Vagina (tissue), 2 donors: ENCODE measurements around the gene CCNY. TPM values are rescaled to one million over a fixed set of nuclear protein-coding genes. Genes with fewer than 3 reads are reported as not detected.

Source experiments
- DNase-seq, 2 donors: peaks; one replicate each; pipeline ENCODE4 v3.0.0-alpha.2; 2017; ENCODE audit errors: extremely low spot score in 2 of 2
- H3K27ac ChIP-seq: fragments of 200-600 bp; sonication (generic); one replicate; pipeline ENCODE4 v1.5.1; 2019
- H3K27me3 ChIP-seq: fragments of 200-600 bp; sonication (generic); one replicate; pipeline ENCODE4 v1.5.1; 2019
- H3K36me3 ChIP-seq, 2 donors: fragments of 200-600 bp; sonication (generic); one replicate each; pipeline ENCODE4 v1.5.1; 2017 to 2019
- H3K4me1 ChIP-seq: fragments of 200-600 bp; sonication (generic); one replicate; pipeline ENCODE4 v1.5.1; 2019
- H3K4me3 ChIP-seq, 2 donors: fragments of 200-600 bp; sonication (generic); 1 replicate in 1 of 2; 2 replicates in 1 of 2; pipeline ENCODE4 v1.5.1; 2016 to 2019
- H3K9me3 ChIP-seq: fragments of 200-600 bp; sonication (generic); one replicate; pipeline ENCODE4 v1.5.1; 2019
- CTCF ChIP-seq, 3 experiments: fragments of 450-650 bp in 2 of 3; fragments of 200-600 bp in 1 of 3; sonication (generic) in 1 of 3; IDR thresholded peaks; one replicate each; pipeline ENCODE4 v1.5.1; 2017 to 2019; ENCODE audit warnings: antibody characterized with exemption in 3 of 3, mild to moderate bottlenecking in 2 of 3, moderate library complexity in 2 of 3
- POLR2A ChIP-seq, 2 donors: fragments of 450-650 bp; IDR thresholded peaks; one replicate each; pipeline ENCODE4 v1.6.1; 2017; ENCODE audit warnings: antibody characterized with exemption in 2 of 2, mild to moderate bottlenecking in 2 of 2, moderate library complexity in 2 of 2
- POLR2AphosphoS5 ChIP-seq, 2 donors: sonication (generic); formaldehyde crosslinking; IDR thresholded peaks; one replicate each; pipeline ENCODE4 v1.9.0; 2017; ENCODE audit warnings: antibody characterized with exemption in 2 of 2, mild to moderate bottlenecking in 2 of 2, low read depth in 1 of 2; ENCODE audit not compliant: insufficient read depth in 1 of 2
- intact Hi-C: fragments of 100-400 bp; cut with DNase I; formaldehyde crosslinking; loops from one replicate; pipeline ENCODE4 v1.15.1; 2023
- total RNA-seq: library from RNA; depleted of rRNA; stranded (reverse); fragments of >200 nt; gene quantifications from one replicate; pipeline ENCODE4 v1.2.3, GENCODE V29; 2016

Gene CCNY
- total RNA-seq, 1 donor from 2014 or later, result 28.5 TPM

GRCh38 chr10:35545878-35546590 lies 209.7 kb downstream of the CCNY start:
- H3K27me3 ChIP-seq, result no peaks in the 10 kb centered on the region
- H3K4me3 ChIP-seq, result no peak overlapping the region
- intact Hi-C loops, result no loop called here
- no peaks in the 10 kb centered on the region for H3K9me3 ChIP-seq
- TF ChIP-seq CTCF (IDR thresholded peaks at IDR 0.05), result no peak
- TF ChIP-seq POLR2AphosphoS5 (IDR thresholded peaks at IDR 0.05; ENCODE audit: insufficient read depth in 1 of 2, low read depth in 1 of 2), result no peak
- no peak for TF ChIP-seq POLR2A (IDR thresholded peaks at IDR 0.05)
- H3K36me3 ChIP-seq, result peaks cover 0 to 6% of the 10 kb centered on the region in 2 donors
- no peak for DNase-seq
- H3K4me1 ChIP-seq, result peaks cover 11% of the 10 kb centered on the region
- no peak overlapping the region for H3K27ac ChIP-seq

GRCh38 chr10:35546824-35547225 lies 210.5 kb downstream of the CCNY start:
- no peak for DNase-seq
- H3K4me1 ChIP-seq, result peaks cover 11% of the 10 kb centered on the region
- H3K9me3 ChIP-seq, result no peaks in the 10 kb centered on the region
- H3K27me3 ChIP-seq, result no peaks in the 10 kb centered on the region
- peaks cover 0 to 6% of the 10 kb centered on the region in 2 donors for H3K36me3 ChIP-seq
- intact Hi-C loops, result no loop called here
- H3K4me3 ChIP-seq, result no peak overlapping the region
- no peak for TF ChIP-seq CTCF (IDR thresholded peaks at IDR 0.05)
- TF ChIP-seq POLR2A (IDR thresholded peaks at IDR 0.05), result no peak
- TF ChIP-seq POLR2AphosphoS5 (IDR thresholded peaks at IDR 0.05; ENCODE audit: insufficient read depth in 1 of 2, low read depth in 1 of 2), result no peak
- no peak overlapping the region for H3K27ac ChIP-seq

- H3K36me3 ChIP-seq, result peaks cover 0 to 13% of the 10 kb centered on the region in 2 donors
- H3K27me3 ChIP-seq, result no peaks in the 10 kb centered on the region
- no peak overlapping the region for H3K4me3 ChIP-seq
- no peaks in the 10 kb centered on the region for H3K9me3 ChIP-seq
- H3K4me1 ChIP-seq, result no peaks in the 10 kb centered on the region
- H3K27ac ChIP-seq, result no peak overlapping the region
- no peak for DNase-seq
- TF ChIP-seq POLR2AphosphoS5 (IDR thresholded peaks at IDR 0.05; ENCODE audit: insufficient read depth in 1 of 2, low read depth in 1 of 2) (no peak), CTCF (IDR thresholded peaks at IDR 0.05) (no peak), POLR2A (IDR thresholded peaks at IDR 0.05) (no peak)
- intact Hi-C loops, result no loop called here
Measured at GRCh38 chr10:35552650-35553342, 216.5 kb downstream of the CCNY start.

GRCh38 chr10:35554036-35554435 lies 217.7 kb downstream of the CCNY start:
- H3K27me3 ChIP-seq, result no peaks in the 10 kb centered on the region
- H3K4me3 ChIP-seq, result no peak overlapping the region
- H3K27ac ChIP-seq, result no peak overlapping the region
- DNase-seq, result no peak
- H3K9me3 ChIP-seq, result no peaks in the 10 kb centered on the region
- H3K36me3 ChIP-seq, result peaks cover 0 to 12% of the 10 kb centered on the region in 2 donors
- TF ChIP-seq POLR2AphosphoS5 (IDR thresholded peaks at IDR 0.05; ENCODE audit: insufficient read depth in 1 of 2, low read depth in 1 of 2) (no peak), CTCF (IDR thresholded peaks at IDR 0.05) (no peak), POLR2A (IDR thresholded peaks at IDR 0.05) (no peak)
- H3K4me1 ChIP-seq, result no peaks in the 10 kb centered on the region
- intact Hi-C loops, result no loop called here
